NCI-H2171 (cell line): ENCODE data around the gene VWF.
"Not testable (repeated sequence)": the region's sequence is repeated elsewhere in the genome, so short reads cannot be mapped to it uniquely, and the experiment has no call there.

Experiments
- DNase-seq: peaks from one replicate; lab custom pipeline; 2025; lab: John Stamatoyannopoulos, UW

VWF gene

GRCh38 chr12:6033546-6033945 lies 90.9 kb downstream of the VWF start:
- DNase-seq = no peak

DNA sequence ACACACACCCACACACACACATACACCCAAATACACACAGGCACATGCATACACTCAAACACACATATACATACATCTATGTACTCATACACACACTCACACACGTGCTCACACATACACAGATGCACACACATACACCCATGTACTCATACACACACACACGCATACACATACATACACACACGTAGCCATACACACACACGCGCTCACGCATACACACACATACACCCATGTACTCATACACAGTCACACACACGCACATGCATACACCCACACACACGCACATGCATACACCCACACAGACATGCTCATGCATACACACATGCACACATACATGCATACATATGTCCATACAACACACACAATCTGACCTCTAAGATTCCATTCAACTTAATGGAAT lies 91.7 kb downstream of the VWF start:
- DNase-seq = no peak

- DNase-seq = no peak
Observed at GRCh38 chr12:6031001-6031400, 93.5 kb downstream of the VWF start.

- no peak for DNase-seq
Observed at GRCh38 chr12:6030081-6030480, 94.4 kb downstream of the VWF start.

GRCh38 chr12:6029401-6029800 lies 95.1 kb downstream of the VWF start:
- DNase-seq = no peak

GRCh38 chr12:6026998-6027397 lies 97.5 kb downstream of the VWF start:
- no peak for DNase-seq

GRCh38 chr12:6025703-6026298 lies 98.7 kb downstream of the VWF start:
- DNase-seq = not testable (repeated sequence)

- DNase-seq = not testable (repeated sequence)
Observed at GRCh38 chr12:6024066-6024465, 100.4 kb downstream of the VWF start.

- peak; percentile 57 for DNase-seq
Observed at GRCh38 chr12:6020930-6021329, 103.5 kb downstream of the VWF start.

- DNase-seq = not testable (repeated sequence)
Observed at GRCh38 chr12:6020511-6020910, 104.0 kb downstream of the VWF start.

DNA sequence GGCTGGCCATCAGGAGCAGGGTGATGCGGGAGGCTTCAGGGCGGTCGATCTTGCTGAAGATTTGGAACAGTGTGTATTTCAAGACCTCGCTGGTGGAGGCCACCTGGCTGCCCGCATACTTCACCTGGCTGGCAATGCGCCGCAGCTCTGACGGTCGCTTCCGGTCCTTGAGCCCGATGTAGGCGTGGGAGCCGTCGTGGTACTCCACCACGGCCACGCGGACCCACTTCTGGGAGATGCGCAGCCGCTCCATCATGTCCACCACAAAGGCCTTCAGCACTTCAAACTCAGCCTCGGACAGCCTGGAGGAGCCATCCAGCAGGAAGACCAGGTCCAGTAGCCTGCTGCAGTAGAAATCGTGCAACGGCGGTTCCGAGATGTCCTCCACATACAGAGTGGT lies 105.2 kb downstream of the VWF start:
- not testable (repeated sequence) for DNase-seq

DNA sequence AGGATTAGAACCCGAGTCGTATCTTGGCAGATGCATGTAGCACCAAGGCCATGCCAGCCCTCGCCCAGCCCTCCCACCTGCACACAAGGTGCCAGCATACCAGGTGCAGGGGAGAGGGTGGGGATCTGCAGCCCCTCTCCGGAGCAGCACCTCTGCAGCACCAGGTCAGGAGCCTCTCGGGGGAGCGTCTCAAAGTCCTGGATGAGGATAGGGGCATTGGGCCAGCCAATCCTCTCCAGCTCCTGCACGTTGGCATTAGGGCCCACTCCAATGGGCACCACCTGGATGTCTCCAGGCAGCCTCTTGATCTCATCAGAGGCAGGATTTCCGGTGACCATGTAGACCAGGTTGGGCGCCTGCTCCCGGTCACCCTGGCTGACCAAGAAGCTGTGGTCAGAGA lies 106.2 kb downstream of the VWF start:
- no peak for DNase-seq

DNA sequence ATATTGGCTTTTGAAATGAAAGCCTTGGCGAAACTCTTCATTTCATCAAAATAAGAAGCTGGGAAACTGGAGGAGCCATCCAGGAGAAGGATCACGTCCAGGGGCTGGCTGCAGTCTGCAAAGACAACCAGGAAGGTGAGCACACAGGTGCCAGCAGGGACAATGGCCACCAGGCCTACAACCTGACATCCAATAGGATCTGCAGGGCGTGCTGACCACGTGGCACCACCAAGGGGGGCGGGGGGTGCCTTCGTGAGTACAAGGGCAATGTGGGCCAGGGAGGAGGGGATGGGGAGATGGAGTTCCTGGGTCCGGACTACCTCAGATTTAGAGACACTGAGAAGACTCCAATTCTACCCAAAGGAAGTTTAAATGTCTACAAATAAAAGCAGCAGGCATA lies 107.7 kb downstream of the VWF start:
- no peak for DNase-seq

DNA sequence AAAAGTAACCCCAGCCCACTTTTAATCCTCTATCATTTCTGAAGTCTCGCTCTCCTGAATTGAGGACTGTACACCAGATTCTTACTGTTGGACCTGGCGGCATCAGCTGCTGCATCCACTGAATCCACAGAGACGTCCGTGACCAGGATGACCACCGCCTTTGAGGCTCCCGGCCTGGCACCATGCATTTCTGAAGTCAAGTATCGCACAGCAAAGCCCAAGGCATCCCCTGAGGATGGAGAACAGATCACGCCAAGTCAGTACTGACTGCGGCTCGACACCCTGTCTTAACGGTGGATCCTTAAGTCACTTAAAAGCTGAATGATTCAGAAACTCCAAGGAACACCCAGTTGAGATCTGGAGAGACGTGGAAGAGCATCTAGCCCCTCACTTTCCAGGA lies 108.5 kb downstream of the VWF start:
- not testable (repeated sequence) for DNase-seq

GRCh38 chr12:6015271-6015670 lies 109.2 kb downstream of the VWF start:
- DNase-seq = not testable (repeated sequence)

- DNase-seq = not testable (repeated sequence)
Observed at GRCh38 chr12:6010631-6011350, 113.7 kb downstream of the VWF start.

- DNase-seq = no peak
Observed at GRCh38 chr12:5997260-5997659, 127.2 kb downstream of the VWF start.

GRCh38 chr12:5996459-5996858 lies 128.0 kb downstream of the VWF start:
- no peak for DNase-seq

DNA sequence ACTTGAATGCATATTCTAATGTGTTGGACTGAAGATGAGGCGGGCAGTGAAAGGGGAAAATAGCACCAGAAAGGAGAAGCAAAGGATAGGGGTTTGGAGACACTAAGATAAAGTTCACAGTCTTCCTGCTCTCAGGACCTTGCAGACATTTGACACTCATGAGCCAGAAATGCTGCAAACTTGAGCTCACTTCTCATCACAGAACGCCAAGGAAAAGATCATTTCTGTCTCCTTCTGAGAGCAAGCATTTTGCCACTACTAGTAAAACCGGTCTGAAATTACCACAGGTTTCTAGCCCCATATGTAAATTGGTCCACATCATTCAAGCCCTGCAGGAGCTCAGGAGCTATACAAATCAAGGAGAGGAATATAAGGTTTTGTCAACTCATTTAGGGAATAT lies 134.8 kb downstream of the VWF start:
- no peak for DNase-seq

GRCh38 chr12:5988659-5989116 lies 135.8 kb downstream of the VWF start:
- DNase-seq = peak; percentile 81

- no peak for DNase-seq
Observed at GRCh38 chr12:5988088-5988487, 136.4 kb downstream of the VWF start.

GRCh38 chr12:5987573-5987972 lies 136.9 kb downstream of the VWF start:
- DNase-seq = no peak

DNA sequence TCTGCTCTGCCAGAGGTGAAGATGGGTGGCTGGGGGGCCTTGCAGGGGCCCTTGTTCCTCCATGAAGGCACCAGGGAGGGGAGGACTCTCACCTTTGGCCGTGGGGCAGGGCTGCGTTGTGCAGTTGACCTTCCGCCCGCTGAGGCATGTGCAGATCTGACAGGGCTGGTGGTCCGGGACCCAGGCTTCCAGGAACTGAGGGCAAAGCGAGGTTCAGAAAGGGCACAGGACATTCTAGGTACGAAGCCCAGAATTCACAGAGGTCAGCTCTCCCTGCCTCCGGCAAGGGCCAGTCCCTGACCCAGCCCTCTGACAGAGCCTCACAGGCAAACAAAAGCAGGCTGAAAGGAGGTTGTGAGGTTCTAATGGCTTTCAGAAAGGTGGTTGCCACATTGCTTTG lies 139.0 kb downstream of the VWF start:
- no peak for DNase-seq

- no peak for DNase-seq
Observed at GRCh38 chr12:5984873-5985272, 139.6 kb downstream of the VWF start.
